PC-9 (cell line): Measurements from ENCODE around the gene ANKRD37. TPM values are rescaled to one million over a fixed set of nuclear protein-coding genes. Genes with fewer than 3 reads are reported as not detected.

Experiments
- BruUV-seq: library from RNA; stranded (reverse); fragments of 400-500 nt; replicated peaks from 2 replicates; lab custom pipeline; 2021; lab: Mats Ljungman, UMichigan
- CTCF ChIA-PET: fragments of 300-600 bp; sonication (Branson Sonifier 250); formaldehyde crosslinking; loops from one replicate; lab custom pipeline; 2022; ENCODE audit warnings: antibody characterized with exemption; lab: Charles Lee
- POLR2A ChIA-PET: fragments of 300-600 bp; sonication (Branson Sonifier 250); formaldehyde crosslinking; loops from one replicate; lab custom pipeline; 2022; ENCODE audit warnings: antibody characterized with exemption; ENCODE audit not compliant: unreplicated experiment; lab: Charles Lee
- DNase-seq, 2 experiments: peaks; one replicate each; pipeline versions ENCODE4 v3.0.0 to v3.0.0-alpha.2; 2015 to 2022; ENCODE audit warnings: mixed read lengths in 1 of 2
- H2AFZ ChIP-seq: fragments of 200-600 bp; sonication (generic); 2 replicates; pipeline ENCODE4 v1.8.1; 2017; ENCODE audit warnings: antibody characterized with exemption
- H3F3A ChIP-seq: fragments of 200-600 bp; sonication (generic); 2 replicates; pipeline ENCODE4 v1.8.1; 2017; ENCODE audit warnings: antibody characterized with exemption, mild to moderate bottlenecking, low read depth; ENCODE audit not compliant: insufficient read depth
- H3K27ac ChIP-seq: fragments of 200-600 bp; sonication (generic); 2 replicates; pipeline ENCODE4 v1.6.1; 2016; ENCODE audit warnings: mixed run types
- H3K27me3 ChIP-seq: fragments of 200-600 bp; sonication (generic); 2 replicates; pipeline ENCODE4 v1.6.1; 2016; ENCODE audit warnings: low read depth, mixed run types; ENCODE audit not compliant: insufficient read depth
- H3K36me3 ChIP-seq: fragments of 200-600 bp; sonication (generic); 2 replicates; pipeline ENCODE4 v1.6.1; 2016; ENCODE audit warnings: low read depth, mixed run types
- H3K4me1 ChIP-seq: fragments of 200-600 bp; sonication (generic); replicated peaks from 2 replicates; pipeline ENCODE4 v1.6.1; 2016; ENCODE audit warnings: mixed run types; ENCODE audit not compliant: insufficient read depth
- H3K4me2 ChIP-seq: fragments of 200-600 bp; sonication (generic); 2 replicates; pipeline ENCODE4 v1.6.1; 2017; ENCODE audit warnings: mixed run types
- H3K4me3 ChIP-seq: fragments of 200-600 bp; sonication (generic); 2 replicates; pipeline ENCODE4 v1.6.1; 2016; ENCODE audit warnings: mixed run types
- H3K79me2 ChIP-seq: fragments of 200-600 bp; sonication (generic); 2 replicates; pipeline ENCODE4 v1.6.1; 2017; ENCODE audit warnings: low read depth, mixed run types
- H3K9me2 ChIP-seq: fragments of 200-600 bp; sonication (generic); 2 replicates; pipeline ENCODE4 v1.8.1; 2017; ENCODE audit warnings: mild to moderate bottlenecking; ENCODE audit not compliant: insufficient read depth
- H3K9me3 ChIP-seq: fragments of 200-600 bp; sonication (generic); 2 replicates; pipeline ENCODE4 v1.8.1; 2016; ENCODE audit warnings: low read depth; ENCODE audit not compliant: insufficient read depth
- H4K20me1 ChIP-seq: fragments of 200-600 bp; sonication (generic); 2 replicates; pipeline ENCODE4 v1.8.1; 2017; ENCODE audit not compliant: insufficient read depth
- CTCF ChIP-seq: fragments of 200-600 bp; sonication (generic); conservative IDR thresholded peaks from 2 replicates; pipeline ENCODE4 v1.6.1; 2017; ENCODE audit warnings: mixed run types, antibody characterized with exemption, mild to moderate bottlenecking, moderate library complexity
- EZH2 ChIP-seq: fragments of 200-600 bp; sonication (generic); IDR thresholded peaks from 2 replicates; pipeline ENCODE4 v1.8.0; 2017; ENCODE audit warnings: antibody characterized with exemption, low read depth
- intact Hi-C: fragments of 100-400 bp; cut with micrococcal nuclease; formaldehyde crosslinking; loops from one replicate; pipeline ENCODE4 v1.10.0; 2022; ENCODE audit not compliant: unreplicated experiment
- total RNA-seq: library from RNA; stranded (reverse); gene quantifications from 2 replicates; pipeline ENCODE4 v1.2.3, GENCODE V29; 2021

ANKRD37 gene
- total RNA-seq, 1 experiment from 2014 or later, result 4.2 TPM

GRCh38 chr4:185395238-185395955 lies 1.2 kb upstream of the ANKRD37 start, which contains the start of gene LRP2BP:
Gene LRP2BP (minus strand): TSS chr4:185395924. CDS start chr4:185378186, 17,738 bp downstream.
- Histone ChIP-seq H3F3A (peaks cover 15% of the 10 kb centered on the region), H2AFZ (peak within 1 kb of the TSS; percentile 97), H3K4me3 (peak within 1 kb of the TSS; percentile 91), H3K4me1 (peaks cover 16% of the 10 kb centered on the region), H3K36me3 (no peaks in the 10 kb centered on the region), H3K79me2 (no peaks in the 10 kb centered on the region), H4K20me1 (no peaks in the 10 kb centered on the region), H3K27ac (peak within 1 kb of the TSS; percentile 98), H3K9me2 (no peaks in the 10 kb centered on the region; the same call in 1 of the 2 replicates), H3K9me3 (no peaks in the 10 kb centered on the region), H3K4me2 (peak within 1 kb of the TSS; percentile 98), H3K27me3 (no peaks in the 10 kb centered on the region)
- ChIA-PET POLR2A (interaction anchor here (0.7 kb wide), 1 partner anchor 42 kb away, joined by 4 read pairs; no protein-coding TSS in a partner anchor), CTCF (interaction anchor here (0.7 kb wide), 1 partner anchor 12 kb away, joined by 3 read pairs; no protein-coding TSS in a partner anchor)
- BruUV-seq, result no TSS peak
- TF ChIP-seq CTCF, result no peak
- no peak for TF ChIP-seq EZH2
- intact Hi-C loops, result loop anchor here (10.0 kb wide), 1 partner anchor 199 kb away; no protein-coding TSS in a partner anchor
- DNase-seq, result no peak

- intact Hi-C loops, result loop anchor here (1.0 to 10.0 kb wide), 5 partner anchors 29 to 199 kb away; partner anchors contain the start of genes CCDC110, SNX25 and UFSP2
- CTCF ChIA-PET, result interaction anchor here (0.6 kb wide), 1 partner anchor 186 kb away, joined by 4 read pairs; the partner anchor contains the start of gene SNX25
- Histone ChIP-seq H3K9me2 (no peaks in the 10 kb centered on the region; the same call in 1 of the 2 replicates), H3K4me3 (peak overlapping the region; percentile 91), H2AFZ (peak overlapping the region; percentile 97), H3K9me3 (no peaks in the 10 kb centered on the region), H3K27me3 (no peaks in the 10 kb centered on the region), H3K27ac (peak overlapping the region; percentile 98), H3K4me2 (peak overlapping the region; percentile 98), H3K4me1 (peaks cover 16% of the 10 kb centered on the region), H3K79me2 (no peaks in the 10 kb centered on the region), H3K36me3 (no peaks in the 10 kb centered on the region), H4K20me1 (no peaks in the 10 kb centered on the region), H3F3A (peaks cover 15% of the 10 kb centered on the region)
- BruUV-seq, result TSS peak; percentile 38
- DNase-seq, result peak; percentile 88 to 99
- TF ChIP-seq CTCF (no peak), EZH2 (no peak)
- POLR2A ChIA-PET, result interaction anchor here (0.5 to 1.6 kb wide), 12 partner anchors 17 to 1085 kb away, joined by 3 to 9 read pairs (median 4); no protein-coding TSS in a partner anchor
These were observed 501 bp upstream of the ANKRD37 start for GRCh38 chr4:185395956-185396723.

- Histone ChIP-seq H3K4me2 (no peak overlapping the region), H3K36me3 (no peaks in the 10 kb centered on the region), H3K9me2 (no peaks in the 10 kb centered on the region), H3K27me3 (no peaks in the 10 kb centered on the region), H4K20me1 (no peaks in the 10 kb centered on the region), H3K79me2 (no peaks in the 10 kb centered on the region), H3F3A (peaks cover 15% of the 10 kb centered on the region), H3K4me1 (peaks cover 16% of the 10 kb centered on the region), H3K4me3 (no peak overlapping the region), H2AFZ (no peak overlapping the region), H3K27ac (no peak overlapping the region), H3K9me3 (no peaks in the 10 kb centered on the region)
- intact Hi-C loops, result loop anchor here (10.0 kb wide), 1 partner anchor 196 kb away; no protein-coding TSS in a partner anchor
- DNase-seq, result no peak
- no TSS peak for BruUV-seq
- ChIA-PET POLR2A (no interaction called here), CTCF (interaction anchor here (0.6 to 0.7 kb wide), 2 partner anchors 205 to 417 kb away, joined by 3 to 11 read pairs; no protein-coding TSS in a partner anchor)
- TF ChIP-seq CTCF (no peak), EZH2 (no peak)
These were observed 2.0 kb downstream of the ANKRD37 start for GRCh38 chr4:185398618-185399017.
